ENCODE results near the gene SPTBN1.

The SPTBN1 gene

GRCh38 chr2:54586494-54586893, 130.4 kb downstream of the SPTBN1 start:
- no peak overlapping the region for H3K4me3 ChIP-seq (ENCODE audit: control insufficient read depth, low read depth, low read length)
- TF ChIP-seq, protein P1, sequence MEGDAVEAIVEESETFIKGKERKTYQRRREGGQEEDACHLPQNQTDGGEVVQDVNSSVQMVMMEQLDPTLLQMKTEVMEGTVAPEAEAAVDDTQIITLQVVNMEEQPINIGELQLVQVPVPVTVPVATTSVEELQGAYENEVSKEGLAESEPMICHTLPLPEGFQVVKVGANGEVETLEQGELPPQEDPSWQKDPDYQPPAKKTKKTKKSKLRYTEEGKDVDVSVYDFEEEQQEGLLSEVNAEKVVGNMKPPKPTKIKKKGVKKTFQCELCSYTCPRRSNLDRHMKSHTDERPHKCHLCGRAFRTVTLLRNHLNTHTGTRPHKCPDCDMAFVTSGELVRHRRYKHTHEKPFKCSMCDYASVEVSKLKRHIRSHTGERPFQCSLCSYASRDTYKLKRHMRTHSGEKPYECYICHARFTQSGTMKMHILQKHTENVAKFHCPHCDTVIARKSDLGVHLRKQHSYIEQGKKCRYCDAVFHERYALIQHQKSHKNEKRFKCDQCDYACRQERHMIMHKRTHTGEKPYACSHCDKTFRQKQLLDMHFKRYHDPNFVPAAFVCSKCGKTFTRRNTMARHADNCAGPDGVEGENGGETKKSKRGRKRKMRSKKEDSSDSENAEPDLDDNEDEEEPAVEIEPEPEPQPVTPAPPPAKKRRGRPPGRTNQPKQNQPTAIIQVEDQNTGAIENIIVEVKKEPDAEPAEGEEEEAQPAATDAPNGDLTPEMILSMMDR (conservative IDR thresholded peaks at IDR 0.05; ENCODE audit: control insufficient read depth, insufficient read depth, low read depth, low read length) = no peak
- DNase-seq (ENCODE audit: low read depth) = no peak

GRCh38 chr2:54587171-54588016, 131.3 kb downstream of the SPTBN1 start:
- no peak for DNase-seq (ENCODE audit: low read depth)
- TF ChIP-seq, protein P1 (conservative IDR thresholded peaks at IDR 0.05; ENCODE audit: control insufficient read depth, insufficient read depth, low read depth, low read length) = no peak
- H3K4me3 ChIP-seq (ENCODE audit: control insufficient read depth, low read depth, low read length) = no peak overlapping the region

- TF ChIP-seq, protein P1 (conservative IDR thresholded peaks at IDR 0.05; ENCODE audit: control insufficient read depth, insufficient read depth, low read depth, low read length) = no peak
- no peak for DNase-seq (ENCODE audit: low read depth)
- no peak overlapping the region for H3K4me3 ChIP-seq (ENCODE audit: control insufficient read depth, low read depth, low read length)
These were observed 132.2 kb downstream of the SPTBN1 start for GRCh38 chr2:54588244-54588899.

DNA sequence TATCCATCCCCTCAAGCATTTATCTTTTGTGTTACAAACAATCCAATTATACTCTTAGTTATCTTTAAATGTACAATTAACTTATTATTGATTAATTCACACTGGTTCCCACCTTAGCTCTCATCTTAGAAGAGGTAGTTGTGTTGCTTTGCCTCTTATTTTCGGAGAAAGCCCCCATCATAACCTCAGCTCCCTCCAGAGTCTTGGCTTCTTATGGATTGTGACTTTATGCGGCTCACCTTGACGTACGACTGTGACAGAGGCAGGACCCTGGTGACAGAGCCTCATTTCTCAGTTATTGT, 132.9 kb downstream of the SPTBN1 start:
- TF ChIP-seq, protein P1 (conservative IDR thresholded peaks at IDR 0.05; ENCODE audit: control insufficient read depth, insufficient read depth, low read depth, low read length) = no peak
- DNase-seq (ENCODE audit: low read depth) = no peak
- no peak overlapping the region for H3K4me3 ChIP-seq (ENCODE audit: control insufficient read depth, low read depth, low read length)

DNA sequence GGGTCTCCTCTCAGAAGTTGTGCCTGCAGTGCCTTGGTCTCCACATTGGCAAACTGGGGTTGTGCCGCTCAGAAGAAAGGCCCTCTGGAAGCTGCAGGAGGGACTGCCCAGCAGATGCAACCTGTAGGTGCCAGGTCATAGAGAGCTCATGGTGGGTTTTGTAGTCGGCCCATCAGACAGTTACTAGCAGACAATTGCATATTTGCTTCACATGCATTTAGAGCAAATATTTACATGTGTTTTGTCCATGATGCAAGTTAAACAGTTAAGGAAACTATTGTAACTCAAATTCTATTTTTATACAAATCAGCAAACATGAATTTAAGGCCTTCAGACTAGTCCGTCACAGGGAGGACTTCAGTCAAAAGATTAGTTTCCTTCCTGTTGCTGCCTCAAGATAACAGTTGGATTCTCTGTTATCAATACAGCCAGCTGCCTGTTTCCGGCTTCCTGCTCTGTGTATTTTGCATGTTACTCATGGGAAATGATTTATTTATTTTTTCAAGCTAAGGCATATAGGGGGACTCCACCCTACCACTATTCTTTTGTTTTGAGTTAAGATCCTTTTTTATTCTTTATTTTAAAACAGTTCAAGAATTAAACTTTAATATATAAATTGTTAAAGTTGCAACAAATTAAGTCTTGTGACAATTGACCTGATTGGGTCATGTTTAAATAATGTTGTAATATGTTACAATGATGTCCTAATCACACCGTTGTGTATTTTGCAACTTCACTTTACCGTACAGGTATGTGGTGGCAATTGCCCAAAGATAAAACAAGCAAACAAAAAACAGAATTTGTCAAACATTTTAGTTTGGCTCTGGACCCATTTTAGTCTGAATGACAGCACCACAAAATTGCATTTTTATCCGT, 133.5 kb downstream of the SPTBN1 start:
- H3K4me3 ChIP-seq (ENCODE audit: control insufficient read depth, low read depth, low read length) = no peak overlapping the region
- TF ChIP-seq, protein P1 (conservative IDR thresholded peaks at IDR 0.05; ENCODE audit: control insufficient read depth, insufficient read depth, low read depth, low read length) = no peak

GRCh38 chr2:54590216-54591120, 134.3 kb downstream of the SPTBN1 start:
- no peak overlapping the region for H3K4me3 ChIP-seq (ENCODE audit: control insufficient read depth, low read depth, low read length)
- no peak for DNase-seq (ENCODE audit: low read depth)
- TF ChIP-seq, protein P1 (conservative IDR thresholded peaks at IDR 0.05; ENCODE audit: control insufficient read depth, insufficient read depth, low read depth, low read length) = no peak

More for the DNA sequence above, 133.5 kb downstream of the SPTBN1 start:
- DNase-seq (ENCODE audit: low read depth) = no peak
